Measurements from ENCODE around the gene BAIAP2L1. TPM values are rescaled to one million over a fixed set of nuclear protein-coding genes. Genes with fewer than 3 reads are reported as not detected.

The BAIAP2L1 gene
- total RNA-seq, 1 experiment from 2014 or later, result 60.9 TPM

GRCh38 chr7:98241674-98242241 is 159.1 kb downstream of the BAIAP2L1 start:
- intact Hi-C loops (cut with micrococcal nuclease; ENCODE audit: unreplicated experiment), result loop anchor here (5.0 kb wide), 1 partner anchor 219 kb away; no protein-coding TSS in a partner anchor
- no peak overlapping the region for H3K4me3 Mint-ChIP-seq (ENCODE audit: unreplicated experiment)
- peak overlapping the region; percentile 63 for H3K27ac Mint-ChIP-seq (ENCODE audit: unreplicated experiment)

More at GRCh38 chr7:98241674-98242241, 159.1 kb downstream of the BAIAP2L1 start:
- ChIA-PET POLR2A (no interaction called here), CTCF (no interaction called here)
- BruUV-seq (replicated peaks), result no TSS peak
- Mint-ChIP-seq H3K27me3 (ENCODE audit: insufficient read depth, unreplicated experiment) (no peaks in the 10 kb centered on the region), H3K36me3 (ENCODE audit: insufficient read depth, unreplicated experiment) (no peaks in the 10 kb centered on the region), H3K4me1 (ENCODE audit: low read depth, unreplicated experiment) (no peaks in the 10 kb centered on the region), H3K9me3 (ENCODE audit: unreplicated experiment) (no peaks in the 10 kb centered on the region)
- Histone ChIP-seq H3K36me3 (ENCODE audit: control insufficient read depth, insufficient read depth, low read length) (no peaks in the 10 kb centered on the region), H3K4me1 (no peaks in the 10 kb centered on the region), H3K4me3 (ENCODE audit: low read depth, low read length) (no peak overlapping the region), H3K9me3 (no peaks in the 10 kb centered on the region), H3K27me3 (replicated peaks; ENCODE audit: control insufficient read depth, insufficient read depth, low read length) (no peaks in the 10 kb centered on the region)
- no peak for DNase-seq
- TF ChIP-seq, protein P1, sequence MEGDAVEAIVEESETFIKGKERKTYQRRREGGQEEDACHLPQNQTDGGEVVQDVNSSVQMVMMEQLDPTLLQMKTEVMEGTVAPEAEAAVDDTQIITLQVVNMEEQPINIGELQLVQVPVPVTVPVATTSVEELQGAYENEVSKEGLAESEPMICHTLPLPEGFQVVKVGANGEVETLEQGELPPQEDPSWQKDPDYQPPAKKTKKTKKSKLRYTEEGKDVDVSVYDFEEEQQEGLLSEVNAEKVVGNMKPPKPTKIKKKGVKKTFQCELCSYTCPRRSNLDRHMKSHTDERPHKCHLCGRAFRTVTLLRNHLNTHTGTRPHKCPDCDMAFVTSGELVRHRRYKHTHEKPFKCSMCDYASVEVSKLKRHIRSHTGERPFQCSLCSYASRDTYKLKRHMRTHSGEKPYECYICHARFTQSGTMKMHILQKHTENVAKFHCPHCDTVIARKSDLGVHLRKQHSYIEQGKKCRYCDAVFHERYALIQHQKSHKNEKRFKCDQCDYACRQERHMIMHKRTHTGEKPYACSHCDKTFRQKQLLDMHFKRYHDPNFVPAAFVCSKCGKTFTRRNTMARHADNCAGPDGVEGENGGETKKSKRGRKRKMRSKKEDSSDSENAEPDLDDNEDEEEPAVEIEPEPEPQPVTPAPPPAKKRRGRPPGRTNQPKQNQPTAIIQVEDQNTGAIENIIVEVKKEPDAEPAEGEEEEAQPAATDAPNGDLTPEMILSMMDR (IDR thresholded peaks at IDR 0.05; ENCODE audit: insufficient read depth in 1 of 2, low read depth in 1 of 2, low read length in 1 of 2, severe bottlenecking in 1 of 2, unreplicated experiment in 1 of 2), result no peak

Other genes starting within 250 kb of the BAIAP2L1 start
- gene BHLHA15, start 189.7 kb downstream of the BAIAP2L1 start, total RNA-seq (2022), result 3.4 and 3.6 TPM in 2 replicates
- 19.0 and 26.4 TPM in 2 replicates for gene TECPR1, start 148.9 kb downstream of the BAIAP2L1 start, total RNA-seq (2022)
- gene BRI3, start 119.4 kb downstream of the BAIAP2L1 start, total RNA-seq (2022), result 197 and 224 TPM in 2 replicates
- gene NPTX2, start 216.2 kb upstream of the BAIAP2L1 start, total RNA-seq (2022), result not detected in 2 replicates